Measurements from ENCODE around the gene PARD3.

Gene PARD3

DNA sequence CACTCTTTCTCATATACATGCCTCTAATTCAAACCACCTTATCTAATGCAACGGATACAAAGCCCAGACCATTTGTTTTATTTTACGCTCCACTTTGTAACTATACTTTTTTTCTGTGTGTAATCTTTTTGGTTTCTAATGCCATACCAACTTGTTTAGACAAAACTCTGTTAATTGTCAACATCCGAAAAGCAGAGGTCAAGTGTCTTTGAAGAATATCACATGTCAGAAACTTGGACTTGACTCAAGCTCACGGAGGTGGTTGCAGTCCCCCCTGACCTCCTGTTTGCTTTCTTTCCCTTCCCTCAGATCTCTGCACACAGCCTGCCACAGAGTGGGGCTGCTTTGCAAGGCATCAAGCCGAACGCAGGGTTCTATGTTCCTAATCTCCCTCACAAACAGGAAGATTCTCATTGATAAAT lies 698.9 kb downstream of the PARD3 start:
- Mint-ChIP-seq H3K36me3 (ENCODE audit: low read depth) (no peaks in the 10 kb centered on the region), H3K4me3 (no peak overlapping the region), H3K27ac (no peak overlapping the region), H3K4me1 (ENCODE audit: low read depth) (peaks cover 2% of the 10 kb centered on the region), H3K27me3 (no peaks in the 10 kb centered on the region), H3K9me3 (no peaks in the 10 kb centered on the region)

DNA sequence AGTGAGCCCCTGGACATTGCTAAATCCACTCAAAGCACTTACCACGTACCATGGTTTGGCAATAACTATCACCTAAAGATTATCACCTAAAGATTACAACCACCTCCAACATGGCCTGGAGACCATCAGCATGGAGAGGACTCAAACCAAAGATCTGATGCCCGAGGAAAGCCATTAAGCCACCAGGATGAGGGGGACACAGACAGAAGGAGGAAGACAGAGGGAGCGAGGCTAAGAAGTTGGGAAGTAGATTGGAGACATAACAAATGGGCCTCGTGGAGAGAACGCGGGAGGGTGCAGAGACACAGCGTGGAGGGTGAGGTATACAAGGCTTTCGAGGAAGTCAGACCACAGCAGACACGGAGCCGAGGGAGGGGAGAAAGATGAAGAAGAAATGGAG lies 700.2 kb downstream of the PARD3 start:
- no peak overlapping the region for H3K4me3 Mint-ChIP-seq
- H3K4me1 Mint-ChIP-seq (ENCODE audit: low read depth), result no peaks in the 10 kb centered on the region

DNA sequence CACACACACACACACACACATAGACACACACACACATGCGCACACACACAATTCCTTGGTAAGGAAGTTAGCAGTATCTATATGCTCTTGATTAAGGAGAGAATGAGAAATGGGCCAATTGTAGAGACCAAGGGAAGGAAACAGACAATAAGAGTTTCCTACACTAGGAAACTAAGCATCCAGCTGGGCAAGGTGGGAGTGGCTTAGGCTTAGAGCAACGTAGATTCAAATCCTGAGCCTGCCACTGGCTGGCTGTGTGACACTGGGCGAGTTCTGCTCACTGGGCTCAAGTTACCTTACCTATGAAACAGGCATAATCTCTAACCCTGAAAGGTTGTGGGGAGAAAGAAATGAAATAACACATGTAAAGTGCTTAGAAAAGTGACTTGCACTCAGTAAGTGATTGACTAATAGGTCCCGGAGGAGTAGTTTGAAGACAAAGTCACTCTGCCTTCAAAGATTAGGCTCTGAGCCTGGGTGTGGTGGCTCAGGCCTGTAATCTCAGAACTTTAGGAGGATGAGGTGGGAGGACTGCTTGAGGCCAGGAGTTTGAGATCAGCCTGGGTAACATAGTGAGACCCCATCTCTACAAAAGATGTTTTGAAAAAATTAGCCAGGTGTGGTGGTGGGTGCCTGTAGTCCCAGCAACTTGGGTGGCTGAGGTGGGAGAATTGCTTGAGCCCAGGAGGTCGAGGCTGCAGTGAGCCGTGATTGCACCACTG lies 701.4 kb downstream of the PARD3 start:
- Mint-ChIP-seq H3K36me3 (ENCODE audit: low read depth) (no peaks in the 10 kb centered on the region), H3K27ac (no peak overlapping the region), H3K27me3 (no peaks in the 10 kb centered on the region), H3K4me3 (no peak overlapping the region), H3K9me3 (no peaks in the 10 kb centered on the region), H3K4me1 (ENCODE audit: low read depth) (no peaks in the 10 kb centered on the region)

More for the DNA sequence above, 700.2 kb downstream of the PARD3 start:
- no peaks in the 10 kb centered on the region for H3K36me3 Mint-ChIP-seq (ENCODE audit: low read depth)
- no peak overlapping the region for H3K27ac Mint-ChIP-seq
- no peaks in the 10 kb centered on the region for H3K27me3 Mint-ChIP-seq
- no peaks in the 10 kb centered on the region for H3K9me3 Mint-ChIP-seq

DNA sequence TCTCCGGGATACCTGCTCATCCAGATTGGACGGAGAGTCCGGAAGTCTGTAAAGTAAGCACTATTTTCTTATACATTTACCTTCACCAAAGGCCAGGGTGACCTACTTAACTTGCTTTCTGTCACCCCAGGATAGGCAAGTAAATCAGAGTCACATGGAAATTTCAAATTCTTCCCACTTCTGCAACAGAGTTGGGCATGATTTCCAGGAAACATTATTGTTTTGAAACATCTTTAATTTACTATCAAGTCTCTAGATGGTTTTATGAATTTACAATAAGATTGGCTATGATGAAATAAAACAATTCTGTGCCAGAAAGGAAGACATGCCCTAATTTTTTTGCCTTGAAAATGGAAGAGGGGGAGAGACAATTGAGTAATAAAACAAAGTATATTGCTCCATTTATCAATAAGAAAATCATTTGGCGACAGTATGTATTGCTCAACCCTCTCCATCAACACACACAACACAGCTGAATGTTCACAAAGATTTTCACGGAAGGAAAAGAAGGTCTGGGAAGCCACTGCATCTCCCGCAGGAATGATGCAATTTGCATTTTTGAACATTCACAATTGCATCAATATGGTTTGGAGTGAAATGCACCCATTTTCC lies 702.8 kb downstream of the PARD3 start:
- Mint-ChIP-seq H3K4me3 (no peak overlapping the region), H3K36me3 (ENCODE audit: low read depth) (no peaks in the 10 kb centered on the region), H3K9me3 (no peaks in the 10 kb centered on the region), H3K27me3 (no peaks in the 10 kb centered on the region), H3K4me1 (ENCODE audit: low read depth) (no peaks in the 10 kb centered on the region), H3K27ac (no peak overlapping the region)

DNA sequence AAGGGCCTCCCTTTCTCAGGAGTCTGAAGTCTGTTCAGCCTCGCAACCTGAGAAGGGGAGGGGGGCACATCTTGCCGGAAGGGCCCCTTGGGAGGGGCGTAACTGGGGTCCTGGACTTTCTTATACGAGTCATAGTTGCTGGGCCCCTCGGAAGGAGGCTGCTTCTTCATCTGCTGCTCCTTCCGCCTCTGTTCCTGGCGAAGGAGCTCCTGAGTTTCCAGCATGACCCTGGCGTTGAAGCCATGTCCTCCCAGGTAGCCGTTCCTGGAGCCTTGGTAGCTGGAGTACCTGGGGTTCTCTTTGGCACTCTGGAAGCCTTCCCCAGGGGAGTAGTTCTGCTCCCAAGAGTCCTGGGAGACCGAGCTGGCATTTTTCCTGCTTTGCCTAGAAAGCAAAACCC lies 703.9 kb downstream of the PARD3 start:
- no peak overlapping the region for H3K27ac Mint-ChIP-seq
- no peaks in the 10 kb centered on the region for H3K36me3 Mint-ChIP-seq (ENCODE audit: low read depth)
- no peaks in the 10 kb centered on the region for H3K9me3 Mint-ChIP-seq
- no peaks in the 10 kb centered on the region for H3K4me1 Mint-ChIP-seq (ENCODE audit: low read depth)
- no peaks in the 10 kb centered on the region for H3K27me3 Mint-ChIP-seq
- no peak overlapping the region for H3K4me3 Mint-ChIP-seq

DNA sequence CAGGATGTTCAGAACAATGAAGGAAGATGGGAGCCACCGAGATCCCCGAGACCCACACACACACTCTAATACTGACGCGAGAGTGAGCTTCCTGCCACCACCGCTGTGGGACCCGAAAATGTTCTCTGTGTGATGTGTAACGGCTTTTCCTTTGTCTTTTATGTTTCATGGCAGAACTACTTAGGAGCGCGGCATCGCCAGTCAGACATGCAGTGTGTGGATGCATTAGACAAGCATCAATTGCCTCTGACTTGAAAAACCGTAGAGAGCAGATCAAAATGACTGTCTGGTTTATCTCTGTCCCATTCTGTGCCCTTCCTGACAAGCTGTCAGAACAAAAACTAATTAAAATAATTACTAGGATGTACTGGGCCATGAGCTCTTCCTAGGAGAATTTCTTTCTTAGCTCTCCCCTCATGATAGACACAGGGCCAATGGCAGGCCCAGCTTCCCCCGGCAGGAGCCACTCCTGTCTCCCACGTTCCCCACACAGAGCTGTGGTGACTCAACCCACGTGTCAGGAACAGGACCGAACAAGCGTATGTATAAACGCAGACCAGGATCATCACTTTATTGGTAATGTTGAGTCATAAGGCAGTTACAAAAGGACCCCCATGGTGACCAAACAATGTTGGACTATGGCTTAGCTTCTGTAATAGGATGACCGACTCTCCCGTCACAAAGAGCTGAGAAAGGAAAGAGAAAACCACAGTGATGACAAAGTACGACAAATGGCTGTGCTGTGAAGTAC lies 705.0 kb downstream of the PARD3 start:
- H3K27me3 Mint-ChIP-seq, result peaks cover 5% of the 10 kb centered on the region
- H3K4me1 Mint-ChIP-seq (ENCODE audit: low read depth), result no peaks in the 10 kb centered on the region
- H3K4me3 Mint-ChIP-seq, result no peak overlapping the region
- no peaks in the 10 kb centered on the region for H3K36me3 Mint-ChIP-seq (ENCODE audit: low read depth)
- H3K9me3 Mint-ChIP-seq, result no peaks in the 10 kb centered on the region
- no peak overlapping the region for H3K27ac Mint-ChIP-seq

DNA sequence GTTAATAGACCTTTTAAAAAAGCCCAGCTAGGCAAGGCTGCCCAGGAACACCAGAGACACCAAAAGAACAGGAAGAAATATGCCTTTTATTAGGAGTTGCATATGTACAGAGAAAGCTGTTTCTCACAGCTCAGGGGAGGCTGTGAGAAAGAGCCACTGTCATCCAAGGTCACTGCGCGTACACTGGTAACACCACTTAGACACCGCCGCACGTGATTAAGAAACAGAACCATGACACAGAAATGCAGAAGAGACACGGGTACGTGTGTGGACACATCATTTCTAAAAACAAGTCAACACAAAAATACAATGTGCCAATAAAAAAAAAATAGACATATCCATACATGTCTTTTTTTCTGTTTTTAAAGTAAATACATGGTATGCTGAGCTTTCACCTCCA lies 705.6 kb downstream of the PARD3 start:
- Mint-ChIP-seq H3K27me3 (peaks cover 5% of the 10 kb centered on the region), H3K36me3 (ENCODE audit: low read depth) (no peaks in the 10 kb centered on the region), H3K4me3 (no peak overlapping the region), H3K27ac (no peak overlapping the region), H3K9me3 (no peaks in the 10 kb centered on the region), H3K4me1 (ENCODE audit: low read depth) (no peaks in the 10 kb centered on the region)

DNA sequence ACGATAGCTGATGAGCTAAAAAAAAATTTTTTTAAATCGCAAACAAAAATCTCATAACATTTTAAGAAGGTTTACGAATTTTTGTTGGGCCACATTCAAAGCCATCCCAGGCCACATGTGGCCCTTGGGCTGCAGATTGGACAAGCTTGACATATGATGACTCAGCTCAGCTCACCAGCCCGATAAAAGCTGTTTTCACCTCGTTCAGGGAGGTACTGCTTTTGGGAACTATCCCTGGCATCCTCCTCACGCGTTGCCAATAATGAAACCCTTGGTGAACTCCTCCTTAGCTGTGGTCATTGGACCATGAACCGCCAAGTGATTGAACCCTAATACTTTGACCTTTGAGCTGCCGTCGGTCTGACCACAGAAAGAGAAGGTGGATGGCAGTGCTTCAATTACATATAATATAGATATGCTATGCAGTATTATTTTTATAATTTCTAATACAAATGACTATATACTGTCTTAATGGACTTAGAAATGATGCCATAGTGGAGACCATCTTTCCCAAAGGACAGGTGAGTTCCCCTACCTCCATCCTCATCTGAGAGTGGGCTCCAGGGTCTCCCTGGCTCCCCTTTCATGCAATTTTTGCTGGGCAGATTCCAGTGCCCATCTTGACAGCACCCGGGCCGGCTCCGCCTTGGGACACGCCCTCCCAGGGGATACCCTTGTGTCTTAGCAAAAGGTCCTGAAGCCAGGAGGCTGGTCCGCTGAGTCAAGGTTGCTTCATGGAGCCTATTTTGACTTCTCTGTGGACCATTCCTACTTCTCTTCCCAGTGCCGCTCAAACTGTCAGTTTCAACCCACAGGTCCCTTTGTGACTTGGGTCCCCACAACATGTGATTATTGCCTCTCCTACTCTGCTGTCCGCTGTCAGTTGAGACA lies 707.2 kb downstream of the PARD3 start:
- no peaks in the 10 kb centered on the region for H3K36me3 Mint-ChIP-seq (ENCODE audit: low read depth)
- no peaks in the 10 kb centered on the region for H3K4me1 Mint-ChIP-seq (ENCODE audit: low read depth)
- no peak overlapping the region for H3K4me3 Mint-ChIP-seq
- H3K27ac Mint-ChIP-seq, result no peak overlapping the region
- no peaks in the 10 kb centered on the region for H3K9me3 Mint-ChIP-seq
- peaks cover 5% of the 10 kb centered on the region for H3K27me3 Mint-ChIP-seq

DNA sequence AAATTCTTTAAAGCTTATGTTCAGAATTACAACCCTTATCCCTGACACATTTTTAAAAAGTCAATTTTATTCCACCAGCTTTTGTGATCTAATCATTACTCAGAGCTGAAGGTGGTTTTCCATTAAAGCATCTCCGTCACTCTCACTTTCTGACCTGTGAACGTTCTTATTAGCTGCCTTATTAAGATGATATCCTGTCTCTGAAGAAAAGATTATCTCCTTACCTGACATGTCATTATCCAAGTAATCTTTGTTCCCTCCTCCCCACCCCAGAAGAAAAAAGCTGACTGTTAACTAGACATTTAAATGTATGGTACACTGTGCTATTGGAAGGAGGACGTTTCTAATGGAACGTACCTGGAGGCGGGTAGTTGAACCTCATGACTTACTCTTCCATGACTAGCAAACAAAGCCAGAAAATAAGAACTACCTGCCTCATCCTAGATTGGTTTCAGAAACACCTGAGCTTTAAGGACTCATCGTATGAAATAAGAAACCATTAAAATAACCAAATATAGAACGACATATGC lies 708.7 kb downstream of the PARD3 start:
- H3K4me1 Mint-ChIP-seq (ENCODE audit: low read depth), result no peaks in the 10 kb centered on the region
- H3K4me3 Mint-ChIP-seq, result no peak overlapping the region
- no peaks in the 10 kb centered on the region for H3K36me3 Mint-ChIP-seq (ENCODE audit: low read depth)
- peaks cover 5% of the 10 kb centered on the region for H3K9me3 Mint-ChIP-seq
- no peak overlapping the region for H3K27ac Mint-ChIP-seq
- H3K27me3 Mint-ChIP-seq, result peaks cover 5% of the 10 kb centered on the region

DNA sequence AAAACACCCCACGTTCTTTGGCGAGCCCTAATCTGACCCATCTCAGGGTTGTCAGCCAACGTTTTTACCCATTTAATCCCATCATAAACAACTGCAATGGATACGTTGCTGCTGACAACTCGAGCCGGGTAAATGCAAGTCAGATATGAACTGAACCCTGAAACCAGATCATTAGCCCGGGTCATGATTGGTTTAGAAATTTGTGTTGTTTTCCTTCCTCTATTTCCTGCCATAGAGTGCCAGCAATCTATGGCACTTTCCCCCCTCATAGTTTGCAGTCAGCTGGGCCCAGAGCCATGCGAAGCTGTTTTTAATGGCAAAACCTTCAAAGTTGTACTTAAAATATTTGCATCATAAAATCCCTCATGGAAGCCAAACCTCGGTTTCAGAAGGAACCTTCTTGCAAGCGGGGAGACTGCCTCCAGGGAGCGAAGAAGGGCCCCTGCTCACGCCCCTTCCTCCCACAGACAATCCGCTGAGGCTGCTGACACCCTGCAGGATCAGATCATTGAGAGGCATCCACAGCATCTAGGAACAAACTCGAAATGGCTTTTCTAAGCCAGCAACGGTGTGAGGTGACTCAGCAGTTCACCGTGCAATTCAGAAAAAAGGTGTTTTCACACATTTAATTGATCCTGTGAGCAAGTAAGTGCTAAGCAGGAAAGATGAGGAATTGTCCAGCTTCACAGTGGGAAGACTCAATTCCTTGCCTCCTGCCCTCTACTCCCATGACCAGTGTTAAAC lies 710.1 kb downstream of the PARD3 start:
- no peaks in the 10 kb centered on the region for H3K36me3 Mint-ChIP-seq (ENCODE audit: low read depth)
- H3K4me3 Mint-ChIP-seq, result no peak overlapping the region
- H3K9me3 Mint-ChIP-seq, result peaks cover 6% of the 10 kb centered on the region
- H3K27me3 Mint-ChIP-seq, result peaks cover 5% of the 10 kb centered on the region
- no peak overlapping the region for H3K27ac Mint-ChIP-seq
- H3K4me1 Mint-ChIP-seq (ENCODE audit: low read depth), result no peaks in the 10 kb centered on the region

DNA sequence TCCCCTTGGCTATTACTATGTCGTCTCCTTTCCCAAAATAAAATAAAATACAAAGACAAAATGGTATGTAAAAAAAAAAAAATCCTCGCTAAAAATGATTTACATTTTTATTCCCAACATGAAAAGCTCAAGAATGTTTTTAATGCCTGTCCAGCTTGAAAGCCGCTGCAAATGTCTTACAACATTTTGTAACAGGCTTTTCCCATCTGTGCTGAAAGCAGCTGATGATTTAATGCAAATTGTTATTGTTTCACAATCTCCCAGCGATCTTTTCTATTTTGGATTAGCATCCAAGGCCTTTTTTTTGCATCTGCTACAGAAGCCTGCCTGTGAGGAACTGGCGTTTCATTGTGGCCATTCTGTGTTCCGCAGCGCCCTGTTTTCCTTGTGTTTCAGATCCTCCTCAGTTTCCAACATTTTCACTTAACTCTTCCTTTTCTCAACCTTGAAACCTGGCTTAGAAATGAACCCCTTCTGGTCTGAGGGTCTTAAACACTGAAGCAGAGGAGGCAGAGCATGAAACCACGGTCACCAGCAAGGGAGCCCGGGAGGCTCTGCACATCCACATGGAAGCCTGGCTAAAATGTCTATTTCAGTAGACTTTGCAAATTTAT lies 712.1 kb downstream of the PARD3 start:
- Mint-ChIP-seq H3K27ac (no peak overlapping the region), H3K9me3 (peaks cover 6% of the 10 kb centered on the region), H3K27me3 (peaks cover 5% of the 10 kb centered on the region), H3K36me3 (ENCODE audit: low read depth) (no peaks in the 10 kb centered on the region), H3K4me3 (no peak overlapping the region), H3K4me1 (ENCODE audit: low read depth) (no peaks in the 10 kb centered on the region)

DNA sequence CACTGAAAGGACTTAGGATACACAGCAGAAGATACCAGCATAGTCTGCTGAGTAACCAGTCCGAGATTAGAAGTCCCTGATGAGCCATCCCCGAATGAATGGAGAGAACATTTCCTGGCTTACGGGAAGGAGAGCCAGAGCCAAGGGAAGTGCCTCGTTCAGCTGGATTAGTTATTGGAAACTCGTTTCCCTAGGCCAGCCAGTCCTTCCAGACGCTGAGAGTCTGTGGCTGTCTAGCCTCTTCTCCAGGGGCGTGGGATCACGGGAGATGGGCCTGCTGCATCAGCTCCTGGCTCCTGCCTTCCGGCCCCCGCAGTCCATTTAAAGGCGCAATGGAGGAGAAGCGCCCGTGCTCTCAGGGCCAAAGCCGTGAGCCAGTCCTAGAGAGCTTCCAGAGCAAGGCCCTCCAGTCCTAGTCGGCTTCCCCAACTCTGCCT lies 712.8 kb downstream of the PARD3 start:
- peaks cover 6% of the 10 kb centered on the region for H3K9me3 Mint-ChIP-seq
- H3K4me1 Mint-ChIP-seq (ENCODE audit: low read depth), result no peaks in the 10 kb centered on the region
- no peak overlapping the region for H3K27ac Mint-ChIP-seq
- no peak overlapping the region for H3K4me3 Mint-ChIP-seq
- H3K36me3 Mint-ChIP-seq (ENCODE audit: low read depth), result no peaks in the 10 kb centered on the region
- H3K27me3 Mint-ChIP-seq, result peaks cover 5% of the 10 kb centered on the region

DNA sequence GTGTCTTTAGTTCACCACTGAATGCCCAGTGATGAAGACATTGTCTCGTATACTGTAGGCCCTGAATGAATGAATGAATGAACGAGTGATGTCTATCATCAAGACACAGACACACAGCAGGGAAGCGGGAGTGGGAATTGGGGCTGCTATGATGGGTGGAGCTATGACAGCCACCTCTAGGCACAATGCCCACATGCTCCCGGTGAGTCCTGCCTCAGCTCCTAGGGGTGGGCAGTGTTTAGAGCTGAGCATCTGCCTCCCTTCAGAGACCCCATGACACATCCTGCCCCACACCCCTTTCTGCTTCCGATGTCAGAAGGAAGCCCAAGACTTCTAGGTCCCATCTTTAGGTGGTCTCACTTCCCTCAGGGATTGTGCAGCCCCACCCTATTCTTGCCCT lies 714.1 kb downstream of the PARD3 start:
- no peaks in the 10 kb centered on the region for H3K36me3 Mint-ChIP-seq (ENCODE audit: low read depth)
- H3K27me3 Mint-ChIP-seq, result peaks cover 5% of the 10 kb centered on the region
- H3K4me3 Mint-ChIP-seq, result no peak overlapping the region
- no peaks in the 10 kb centered on the region for H3K4me1 Mint-ChIP-seq (ENCODE audit: low read depth)
- H3K27ac Mint-ChIP-seq, result no peak overlapping the region
- H3K9me3 Mint-ChIP-seq, result peaks cover 10% of the 10 kb centered on the region
